Activated naive CD8-positive, alpha-beta T cell treated with anti-CD3 and anti-CD28 coated beads, Interleukin-2, amount 50 U/mL, for 24 hours (primary cell): ENCODE data around the gene FAM81A.
"Not testable (repeated sequence)": the region's sequence is repeated elsewhere in the genome, so short reads cannot be mapped to it uniquely, and the experiment has no call there.

Source experiments
- ATAC-seq: fragments of 150-1000 bp; cut with Tn5 transposase; one replicate; pipeline ENCODE4 v1.10.0; 2021
- DNase-seq: peaks from one replicate; pipeline ENCODE4 v3.0.0; 2021
- H3K27ac Mint-ChIP-seq: one replicate; pipeline ENCODE4 v1.8.0; 2021; ENCODE audit warnings: mild to moderate bottlenecking, mixed read lengths
- H3K27me3 Mint-ChIP-seq: one replicate; pipeline ENCODE4 v1.8.0; 2021; ENCODE audit warnings: mixed read lengths
- H3K36me3 Mint-ChIP-seq: one replicate; pipeline ENCODE4 v1.8.0; 2021; ENCODE audit warnings: low read depth, mixed read lengths
- H3K4me1 Mint-ChIP-seq: one replicate; pipeline ENCODE4 v1.8.0; 2021; ENCODE audit warnings: mixed read lengths
- H3K4me3 Mint-ChIP-seq: one replicate; pipeline ENCODE4 v1.8.0; 2021; ENCODE audit warnings: mild to moderate bottlenecking, moderate library complexity, mixed read lengths
- H3K9me3 Mint-ChIP-seq: one replicate; pipeline ENCODE4 v1.8.0; 2021; ENCODE audit warnings: mixed read lengths

Gene FAM81A

GRCh38 chr15:59410391-59410896, 27.5 kb upstream of the FAM81A start:
- DNase-seq (no peak), ATAC-seq (no peak)
- H3K27ac Mint-ChIP-seq: no peak overlapping the region
- peaks cover 44% of the 10 kb centered on the region for H3K4me1 Mint-ChIP-seq
- H3K9me3 Mint-ChIP-seq: no peaks in the 10 kb centered on the region
- H3K4me3 Mint-ChIP-seq: no peak overlapping the region
- H3K36me3 Mint-ChIP-seq: no peaks in the 10 kb centered on the region
- H3K27me3 Mint-ChIP-seq: peaks cover 23% of the 10 kb centered on the region

- DNase-seq (no peak), ATAC-seq (peak; percentile 2)
- Mint-ChIP-seq H3K4me3 (no peak overlapping the region), H3K36me3 (no peaks in the 10 kb centered on the region), H3K27me3 (peaks cover 36% of the 10 kb centered on the region), H3K4me1 (peaks cover 42% of the 10 kb centered on the region), H3K27ac (peak overlapping the region; percentile 70), H3K9me3 (no peaks in the 10 kb centered on the region)
Observed at GRCh38 chr15:59413577-59413976, 24.4 kb upstream of the FAM81A start.

DNA sequence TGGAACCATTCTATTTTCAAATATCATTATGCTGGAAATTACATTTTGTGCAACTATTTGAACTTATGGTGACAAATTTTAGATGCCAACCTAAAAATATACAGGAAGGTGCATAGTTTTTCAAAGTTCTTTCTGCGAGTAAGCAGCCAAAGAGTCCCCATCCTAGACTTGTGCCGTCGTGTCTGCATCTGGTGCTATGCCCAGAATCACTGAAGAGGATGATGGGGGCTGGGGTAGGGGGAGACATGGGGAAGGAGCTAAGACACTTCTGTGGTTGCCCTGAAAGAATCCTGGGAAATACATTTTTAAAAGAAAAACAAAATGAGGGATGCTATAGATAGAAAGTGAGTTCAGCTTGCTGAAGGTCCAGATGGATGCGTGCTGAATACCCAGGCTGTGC, 21.2 kb upstream of the FAM81A start:
- peaks cover 46% of the 10 kb centered on the region for H3K4me1 Mint-ChIP-seq
- no peaks in the 10 kb centered on the region for H3K36me3 Mint-ChIP-seq
- H3K4me3 Mint-ChIP-seq: no peak overlapping the region
- H3K27ac Mint-ChIP-seq: no peak overlapping the region
- no peak for DNase-seq
- H3K9me3 Mint-ChIP-seq: no peaks in the 10 kb centered on the region
- peaks cover 27% of the 10 kb centered on the region for H3K27me3 Mint-ChIP-seq
- no peak for ATAC-seq

DNA sequence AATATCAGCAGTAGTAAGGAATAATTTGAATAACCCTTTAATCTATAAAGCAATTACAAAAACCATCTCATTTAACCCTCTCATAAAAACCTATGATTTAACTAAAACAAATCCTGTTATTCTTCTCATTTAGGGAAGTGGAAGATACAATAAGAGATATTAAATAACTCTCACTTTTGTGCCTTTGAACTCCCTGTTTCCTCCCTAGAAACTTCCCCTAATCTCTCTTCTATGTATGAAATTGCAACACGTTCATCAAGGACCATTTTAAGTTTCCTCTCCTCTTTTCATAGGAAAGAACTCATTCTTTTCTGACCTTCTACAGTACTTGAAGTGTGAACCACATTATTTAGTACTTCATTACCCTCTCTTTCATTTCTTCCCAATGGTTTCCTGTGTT, 18.8 kb upstream of the FAM81A start:
- no peak overlapping the region for H3K27ac Mint-ChIP-seq
- DNase-seq: no peak
- H3K36me3 Mint-ChIP-seq: no peaks in the 10 kb centered on the region
- no peak for ATAC-seq
- H3K27me3 Mint-ChIP-seq: peaks cover 29% of the 10 kb centered on the region
- peaks cover 22% of the 10 kb centered on the region for H3K4me1 Mint-ChIP-seq
- no peaks in the 10 kb centered on the region for H3K9me3 Mint-ChIP-seq
- no peak overlapping the region for H3K4me3 Mint-ChIP-seq

GRCh38 chr15:59420108-59420507, 17.9 kb upstream of the FAM81A start:
- Mint-ChIP-seq H3K9me3 (no peaks in the 10 kb centered on the region), H3K4me3 (no peak overlapping the region), H3K27me3 (peaks cover 30% of the 10 kb centered on the region), H3K27ac (no peak overlapping the region), H3K36me3 (no peaks in the 10 kb centered on the region), H3K4me1 (peaks cover 21% of the 10 kb centered on the region)
- ATAC-seq (peak; percentile 93), DNase-seq (no peak)

DNA sequence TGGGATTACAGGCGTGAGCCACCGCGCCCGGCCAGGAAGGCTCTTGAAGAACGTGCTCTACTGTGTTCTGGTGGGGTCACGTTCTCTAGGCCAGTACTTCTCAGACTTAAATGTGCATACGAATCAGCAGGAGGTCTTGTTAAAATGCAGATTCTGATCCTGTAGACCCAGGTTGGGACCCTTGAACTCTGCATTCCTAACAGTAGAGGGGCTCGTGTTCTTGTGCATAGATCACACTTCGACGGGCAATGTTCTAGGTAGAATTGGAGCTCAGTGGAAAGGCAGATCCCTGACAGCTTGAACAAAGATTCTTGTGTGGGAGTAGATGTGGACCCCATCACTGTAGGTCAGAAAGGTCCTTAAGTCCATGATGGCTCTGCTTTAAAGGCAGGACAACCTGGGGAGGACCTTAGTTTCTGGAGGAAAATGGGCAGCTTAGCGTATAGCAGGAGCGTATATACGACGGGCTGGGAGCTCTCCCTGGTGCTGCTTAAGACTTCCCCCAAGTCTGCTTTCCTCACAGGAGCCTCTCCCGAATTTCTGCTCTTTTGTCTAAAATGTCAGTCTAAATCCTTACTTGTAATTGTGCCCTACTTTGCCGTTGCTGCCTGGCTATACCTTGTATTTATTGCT, 16.9 kb upstream of the FAM81A start:
- no peak for ATAC-seq
- Mint-ChIP-seq H3K4me1 (peaks cover 21% of the 10 kb centered on the region), H3K27ac (no peak overlapping the region), H3K9me3 (no peaks in the 10 kb centered on the region), H3K4me3 (no peak overlapping the region), H3K36me3 (no peaks in the 10 kb centered on the region), H3K27me3 (peaks cover 27% of the 10 kb centered on the region)
- DNase-seq: no peak

DNA sequence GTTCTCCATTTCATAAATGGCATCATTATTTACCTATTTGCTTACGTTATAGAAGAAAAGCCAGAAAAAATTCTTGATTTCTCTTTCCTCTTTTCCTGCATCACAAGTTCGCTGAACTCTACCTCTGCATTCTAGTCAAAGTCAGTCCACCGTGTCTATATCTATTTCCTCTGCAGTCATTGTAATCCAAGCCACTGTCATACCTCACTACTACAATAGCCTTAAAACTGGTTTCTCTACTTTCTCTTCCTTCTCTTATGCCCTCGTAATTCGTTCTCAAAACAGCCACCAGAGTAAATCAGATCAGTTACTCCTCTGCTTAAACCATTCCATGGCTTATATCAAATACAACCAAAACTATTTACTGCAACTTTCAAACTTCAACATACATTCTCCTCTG, 13.4 kb upstream of the FAM81A start:
- H3K27me3 Mint-ChIP-seq: peaks cover 16% of the 10 kb centered on the region
- peaks cover 12% of the 10 kb centered on the region for H3K4me1 Mint-ChIP-seq
- peaks cover 2% of the 10 kb centered on the region for H3K36me3 Mint-ChIP-seq
- DNase-seq: no peak
- H3K27ac Mint-ChIP-seq: no peak overlapping the region
- peaks cover 14% of the 10 kb centered on the region for H3K9me3 Mint-ChIP-seq
- ATAC-seq: no peak
- no peak overlapping the region for H3K4me3 Mint-ChIP-seq

DNA sequence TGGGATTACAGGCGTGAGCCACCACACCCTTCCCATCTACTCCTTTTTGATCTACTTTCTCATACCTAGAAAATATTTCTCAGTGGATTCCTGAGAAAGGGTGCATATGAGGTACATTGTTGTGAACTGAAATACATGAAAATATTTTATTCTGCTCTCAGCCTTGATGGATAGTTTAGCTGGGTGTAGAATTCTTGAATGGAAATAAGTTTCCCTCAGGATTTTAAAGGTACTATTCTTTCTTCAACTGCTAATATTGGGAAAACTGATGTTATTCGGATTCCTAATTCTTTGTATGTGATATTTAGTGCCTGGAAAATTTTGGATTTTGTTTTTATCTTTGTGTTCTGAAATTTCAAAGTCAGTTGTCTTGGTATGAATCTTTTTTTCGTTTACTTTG, 9.1 kb upstream of the FAM81A start:
- H3K27me3 Mint-ChIP-seq: peaks cover 17% of the 10 kb centered on the region
- peaks cover 17% of the 10 kb centered on the region for H3K9me3 Mint-ChIP-seq
- not testable (repeated sequence) for H3K36me3 Mint-ChIP-seq, H3K4me1 Mint-ChIP-seq, H3K4me3 Mint-ChIP-seq, ATAC-seq, DNase-seq, H3K27ac Mint-ChIP-seq

- peaks cover 16% of the 10 kb centered on the region for H3K9me3 Mint-ChIP-seq
- no peak for ATAC-seq
- no peak for DNase-seq
- H3K27me3 Mint-ChIP-seq: peaks cover 39% of the 10 kb centered on the region
- no peak overlapping the region for H3K27ac Mint-ChIP-seq
- H3K4me3 Mint-ChIP-seq: no peak overlapping the region
- peaks cover 2% of the 10 kb centered on the region for H3K36me3 Mint-ChIP-seq
- H3K4me1 Mint-ChIP-seq: peaks cover 6% of the 10 kb centered on the region
Observed at GRCh38 chr15:59432389-59432788, 5.6 kb upstream of the FAM81A start.

- Mint-ChIP-seq H3K4me1 (peaks cover 15% of the 10 kb centered on the region), H3K27ac (no peak overlapping the region), H3K36me3 (no peaks in the 10 kb centered on the region), H3K4me3 (no peak overlapping the region), H3K27me3 (peaks cover 52% of the 10 kb centered on the region), H3K9me3 (peaks cover 5% of the 10 kb centered on the region)
- DNase-seq: no peak
- ATAC-seq: no peak
Observed at GRCh38 chr15:59434481-59434880, 3.5 kb upstream of the FAM81A start.

- H3K27me3 Mint-ChIP-seq: peaks cover 61% of the 10 kb centered on the region
- peak overlapping the region; percentile 77 for H3K4me3 Mint-ChIP-seq
- DNase-seq (no peak), ATAC-seq (no peak)
- H3K27ac Mint-ChIP-seq: no peak overlapping the region
- H3K4me1 Mint-ChIP-seq: peaks cover 19% of the 10 kb centered on the region
- H3K9me3 Mint-ChIP-seq: no peaks in the 10 kb centered on the region
- no peaks in the 10 kb centered on the region for H3K36me3 Mint-ChIP-seq
Observed at GRCh38 chr15:59436774-59437141, 1.2 kb upstream of the FAM81A start.

DNA sequence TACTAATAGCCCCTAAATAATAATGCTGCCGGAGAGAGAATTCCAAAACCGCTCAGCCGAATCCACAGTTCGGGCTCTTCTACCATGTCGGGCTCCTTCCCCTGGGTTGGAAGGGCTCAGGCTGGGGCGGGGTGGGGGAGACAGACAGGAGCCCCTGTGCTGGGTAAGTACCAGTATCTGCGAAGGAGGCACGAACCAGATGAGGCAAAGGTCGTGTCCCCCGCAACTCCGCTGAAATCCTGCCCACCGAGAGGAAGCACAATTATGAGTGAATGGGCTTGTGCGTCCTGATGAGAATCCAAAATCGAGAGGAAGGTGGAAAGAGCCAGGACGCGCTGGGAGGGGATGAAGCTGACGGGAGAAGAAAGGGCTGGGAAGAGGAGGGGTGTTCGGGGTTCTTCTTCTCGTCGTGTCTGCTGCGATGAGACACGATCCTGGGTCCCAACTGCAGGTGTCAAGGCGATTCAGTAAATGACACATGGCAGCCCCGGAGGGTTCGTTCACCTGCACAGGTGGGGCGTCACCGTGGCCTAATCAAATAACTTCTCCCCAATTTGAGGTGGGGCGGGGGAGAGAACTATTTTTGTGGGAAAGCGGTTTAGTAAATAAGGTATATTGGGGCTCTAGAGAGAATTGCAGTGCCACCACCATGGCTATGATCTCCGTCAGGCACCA, 707 bp upstream of the FAM81A start:
- Mint-ChIP-seq H3K27ac (peak overlapping the region; percentile 65), H3K27me3 (peaks cover 62% of the 10 kb centered on the region), H3K4me3 (peak overlapping the region; percentile 77), H3K9me3 (no peaks in the 10 kb centered on the region), H3K36me3 (no peaks in the 10 kb centered on the region), H3K4me1 (peaks cover 20% of the 10 kb centered on the region)
- DNase-seq: no peak
- no peak for ATAC-seq

- no peaks in the 10 kb centered on the region for H3K36me3 Mint-ChIP-seq
- H3K4me3 Mint-ChIP-seq: peak overlapping the region; percentile 64
- no peaks in the 10 kb centered on the region for H3K9me3 Mint-ChIP-seq
- H3K27me3 Mint-ChIP-seq: peaks cover 62% of the 10 kb centered on the region
- DNase-seq (no peak), ATAC-seq (no peak)
- peaks cover 20% of the 10 kb centered on the region for H3K4me1 Mint-ChIP-seq
- no peak overlapping the region for H3K27ac Mint-ChIP-seq
Observed at GRCh38 chr15:59438625-59439290, 772 bp downstream of the FAM81A start.

- no peaks in the 10 kb centered on the region for H3K9me3 Mint-ChIP-seq
- peaks cover 20% of the 10 kb centered on the region for H3K4me1 Mint-ChIP-seq
- no peak overlapping the region for H3K27ac Mint-ChIP-seq
- no peak overlapping the region for H3K4me3 Mint-ChIP-seq
- H3K27me3 Mint-ChIP-seq: peaks cover 55% of the 10 kb centered on the region
- no peak for ATAC-seq
- no peak for DNase-seq
- no peaks in the 10 kb centered on the region for H3K36me3 Mint-ChIP-seq
Observed at GRCh38 chr15:59439576-59439975, 1.6 kb downstream of the FAM81A start.
